SH-SY5Y (cell line): ENCODE measurements around the gene PLPPR5.

Source experiments
- GATA2 ChIP-seq: IDR thresholded peaks from 2 replicates; pipeline ENCODE4 v1.6.1; 2011; ENCODE audit warnings: mild to moderate bottlenecking, low read depth, low read length
- GATA3 ChIP-seq: IDR thresholded peaks from 2 replicates; pipeline ENCODE4 v1.6.1; 2011; ENCODE audit warnings: low read depth, mild to moderate bottlenecking, low read length, moderate library complexity

PLPPR5 gene

DNA sequence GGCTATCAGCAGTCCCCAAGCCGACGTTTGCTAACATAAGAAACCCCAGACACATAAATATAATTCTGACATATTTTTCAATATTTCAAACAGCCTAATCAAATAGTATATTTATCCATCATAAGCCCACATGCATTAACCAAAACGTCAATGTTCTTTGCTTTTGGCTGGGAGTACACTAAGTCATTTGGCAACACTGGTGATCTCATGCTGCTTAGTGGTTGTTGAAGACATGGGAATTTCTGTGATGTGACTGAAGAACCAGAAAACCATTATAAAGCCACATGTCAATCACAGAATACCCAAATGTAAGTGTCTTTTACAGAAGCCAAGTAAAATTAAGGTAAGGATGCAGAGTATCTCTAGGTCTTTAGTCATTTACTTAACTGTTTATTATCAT, 57.6 kb downstream of the PLPPR5 start:
- TF ChIP-seq GATA3: no peak
- no peak for TF ChIP-seq GATA2

DNA sequence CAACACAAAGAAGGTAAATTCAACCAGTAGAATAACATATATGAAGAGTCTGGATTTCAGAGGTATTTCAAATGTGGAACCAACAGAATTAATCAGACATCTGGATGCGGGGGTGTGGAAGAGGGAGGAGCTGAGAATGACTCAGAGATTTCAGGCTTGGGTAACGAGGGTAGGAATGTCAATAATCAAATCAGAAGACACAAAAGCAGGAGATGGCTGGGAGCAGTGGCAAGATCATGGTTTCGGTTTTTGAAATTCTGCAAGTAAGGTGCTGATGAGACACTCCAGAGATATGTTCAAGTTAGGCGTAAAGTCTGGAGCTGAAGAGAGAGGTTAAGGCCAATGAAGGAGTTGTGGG, 64.0 kb downstream of the PLPPR5 start:
- TF ChIP-seq GATA2 (no peak), GATA3 (no peak)

DNA sequence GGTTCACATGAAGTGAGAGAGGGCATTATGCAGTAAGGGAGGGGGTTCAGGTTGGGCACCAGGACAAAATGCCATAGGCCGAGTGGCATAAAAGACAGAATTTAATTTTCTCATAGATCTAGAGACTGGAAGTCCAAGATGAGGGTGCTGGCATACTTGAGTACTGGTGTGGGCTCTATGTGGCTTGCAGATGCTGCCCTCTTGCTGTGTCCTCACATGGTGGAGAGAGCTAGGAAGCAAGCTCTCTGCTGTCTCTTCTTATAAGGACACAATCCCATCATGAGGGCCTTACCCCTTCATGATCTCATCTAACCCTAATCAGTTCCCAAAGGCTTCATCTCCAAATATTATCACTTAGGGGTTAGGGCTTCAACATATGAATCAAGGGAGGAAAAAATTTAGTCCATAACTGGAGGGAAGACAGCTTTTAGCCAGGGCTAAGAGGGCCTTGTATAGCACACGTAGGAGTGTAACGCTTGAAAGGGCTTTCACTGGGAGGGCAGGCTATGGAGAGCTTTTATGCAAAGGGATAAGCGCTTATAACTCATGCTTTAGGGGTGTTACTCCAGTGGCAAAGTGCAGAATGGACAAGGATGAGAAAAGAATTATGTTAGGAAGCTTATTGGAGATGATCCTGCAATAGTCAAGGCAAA, 64.5 kb downstream of the PLPPR5 start:
- no peak for TF ChIP-seq GATA3
- TF ChIP-seq GATA2: no peak

DNA sequence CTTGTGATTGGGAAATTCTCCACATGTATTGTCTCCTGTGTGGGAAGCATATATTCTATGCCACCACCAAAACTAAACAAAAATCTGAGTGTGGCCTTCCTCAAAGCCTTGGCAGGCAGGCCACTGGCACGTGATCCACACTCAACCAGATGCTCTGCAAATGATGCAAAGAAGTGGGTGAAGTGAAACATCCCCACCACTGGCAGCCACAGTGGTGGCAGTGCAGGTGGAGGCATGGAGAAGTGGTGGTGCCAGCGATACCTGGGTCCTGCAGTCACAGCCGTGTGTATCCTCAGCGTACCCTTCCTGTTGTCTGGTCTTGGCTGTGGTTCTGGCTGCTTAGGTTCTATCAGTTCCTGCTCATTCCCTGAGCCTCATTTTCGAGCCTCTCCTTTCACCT, 65.2 kb downstream of the PLPPR5 start:
- TF ChIP-seq GATA2 (no peak), GATA3 (no peak)

DNA sequence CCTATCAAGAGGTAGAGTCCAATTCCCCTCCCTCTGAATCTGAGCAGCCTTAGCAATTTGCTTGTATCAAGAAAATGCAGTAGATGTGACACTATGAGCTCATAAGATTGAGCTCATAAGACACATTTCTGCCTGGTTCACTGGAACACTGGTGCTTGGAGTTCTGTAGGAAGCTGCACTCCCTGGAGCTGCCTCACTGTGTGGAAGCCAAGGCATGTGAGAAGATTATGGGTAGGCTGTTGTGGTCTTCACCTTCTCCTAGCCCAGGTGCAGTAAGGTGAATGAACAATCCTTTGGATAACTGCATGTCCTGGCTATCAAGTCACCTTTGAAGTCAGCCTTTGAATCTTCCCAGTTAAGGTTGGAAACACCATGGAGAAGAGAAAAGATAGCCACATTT, 67.3 kb downstream of the PLPPR5 start:
- TF ChIP-seq GATA3 (no peak), GATA2 (no peak)

DNA sequence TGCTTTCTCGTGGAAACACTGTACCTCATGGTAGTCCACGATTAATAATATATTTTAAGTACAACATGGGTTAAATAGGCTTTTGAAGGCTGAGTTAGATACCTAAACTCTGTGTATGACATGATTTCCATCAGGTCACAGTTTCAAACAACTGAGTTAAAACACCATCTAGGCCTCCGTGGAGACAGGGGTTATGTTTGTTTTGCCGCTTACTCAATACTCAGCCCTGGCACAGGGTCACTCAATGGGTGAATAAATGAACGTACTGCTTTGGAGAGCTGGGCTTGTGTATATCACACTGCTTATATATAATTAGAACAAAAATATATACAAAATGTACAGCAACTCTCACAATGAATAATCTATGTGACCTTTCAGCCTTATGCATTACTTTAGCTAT, 72.5 kb downstream of the PLPPR5 start:
- TF ChIP-seq GATA2 (no peak), GATA3 (no peak)

DNA sequence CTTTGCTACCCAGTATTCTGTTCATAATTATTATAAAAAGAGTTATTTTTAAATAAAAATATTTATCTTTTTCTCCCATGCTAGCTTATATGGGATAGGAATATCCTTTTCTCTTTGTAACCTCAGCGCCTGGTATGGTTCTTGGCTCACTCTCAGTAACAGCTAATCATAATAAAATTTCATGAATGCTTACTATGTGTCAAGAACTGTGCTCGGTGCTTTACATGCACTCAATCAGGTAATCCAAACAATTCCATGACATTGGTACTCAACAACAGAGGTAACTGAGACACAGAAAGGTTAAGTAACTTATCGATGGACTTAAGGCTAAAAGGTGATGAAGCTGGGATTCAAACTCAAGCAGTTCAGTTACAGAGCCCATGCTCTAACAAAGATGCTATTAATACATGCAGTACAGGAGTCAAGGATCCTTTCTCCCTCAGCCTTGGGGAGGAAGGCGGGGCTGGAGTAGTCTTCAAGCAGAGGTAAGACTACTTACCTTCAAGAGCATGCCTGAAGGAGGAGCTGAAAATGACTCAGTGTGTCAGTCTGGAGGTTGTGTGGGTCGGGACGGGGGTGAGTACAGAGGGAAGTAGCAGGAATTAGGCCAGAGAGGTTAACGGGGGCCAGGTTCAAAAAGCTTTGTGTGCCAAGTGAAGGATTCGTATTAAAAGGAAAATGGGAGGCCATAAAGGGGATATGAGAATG, 73.4 kb downstream of the PLPPR5 start:
- TF ChIP-seq GATA3: no peak
- TF ChIP-seq GATA2: no peak

DNA sequence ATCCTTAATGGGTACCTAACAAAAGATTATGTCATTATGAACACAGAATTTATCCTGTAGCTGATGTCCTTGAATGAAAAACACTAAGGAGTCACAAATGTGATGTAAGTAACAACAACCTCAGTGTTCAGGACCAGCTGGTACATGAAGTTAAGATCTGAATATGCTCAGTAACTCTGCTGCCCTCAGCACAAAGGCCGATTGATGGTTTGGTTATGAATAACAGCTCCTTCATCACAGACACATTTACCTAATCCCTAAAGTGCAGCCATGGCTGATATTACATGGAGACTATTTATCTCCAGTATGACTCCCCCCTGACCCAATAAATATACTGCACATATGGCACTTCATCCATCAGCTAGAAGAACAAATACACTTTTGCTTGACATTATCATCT, 75.2 kb downstream of the PLPPR5 start:
- TF ChIP-seq GATA2 (no peak), GATA3 (no peak; the same call in 1 of the 2 replicates)

DNA sequence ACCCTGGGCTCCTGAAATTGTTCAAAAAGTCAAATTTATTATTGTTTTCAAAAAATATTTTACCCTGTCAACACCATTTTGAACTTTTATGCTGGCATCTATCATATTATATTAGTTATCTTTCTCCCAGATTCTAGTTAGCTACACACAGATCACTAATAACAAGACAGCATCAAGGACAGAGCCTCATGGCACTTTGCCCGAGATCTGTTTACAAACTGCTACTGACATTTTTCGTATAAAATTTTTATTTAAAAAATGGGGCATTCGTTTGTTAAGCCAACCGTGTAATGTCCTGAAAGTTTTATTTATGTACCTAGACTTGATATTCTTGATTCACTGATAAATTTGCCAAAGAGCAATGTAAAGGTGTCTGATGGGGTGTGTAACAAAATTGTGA, 78.1 kb downstream of the PLPPR5 start:
- TF ChIP-seq GATA2: no peak
- TF ChIP-seq GATA3: no peak; the same call in 1 of the 2 replicates

DNA sequence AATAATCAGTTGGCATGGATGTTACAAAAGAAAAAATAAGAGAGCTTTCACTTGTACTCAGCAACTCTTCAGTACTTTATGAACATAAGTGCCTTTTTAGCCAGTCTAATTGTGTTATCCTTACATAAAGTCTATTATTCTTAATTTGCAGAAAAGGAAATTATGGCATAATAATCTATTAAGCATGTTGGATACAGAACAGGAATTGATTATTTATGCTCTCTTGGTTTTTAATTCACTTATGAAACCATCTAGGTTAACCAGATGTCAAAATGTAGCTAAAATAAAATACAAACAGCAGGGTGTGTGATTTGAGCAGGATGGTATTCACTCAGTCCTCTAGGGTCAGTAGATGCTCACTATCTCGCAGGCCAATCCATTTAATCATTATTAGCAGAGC, 79.7 kb downstream of the PLPPR5 start:
- TF ChIP-seq GATA3: no peak
- TF ChIP-seq GATA2: no peak

DNA sequence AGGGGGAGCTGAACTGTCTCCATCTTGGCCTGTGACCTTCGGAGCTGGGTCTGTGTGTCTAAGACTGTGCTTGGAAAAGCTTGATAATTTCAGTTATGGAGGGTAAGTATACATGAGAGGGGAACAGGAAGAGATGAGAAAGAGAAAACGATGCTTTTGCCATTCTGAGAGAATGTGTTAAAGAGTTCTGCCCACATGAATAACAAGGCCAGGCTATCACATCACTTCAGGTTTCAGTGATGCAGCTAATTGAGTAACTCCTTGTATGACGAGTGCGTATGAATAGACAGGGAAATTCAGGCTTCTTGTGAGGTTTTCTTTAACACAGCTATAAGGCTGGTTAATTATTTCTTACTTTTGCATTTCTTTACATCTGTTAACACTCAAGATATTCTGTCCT, 81.0 kb downstream of the PLPPR5 start:
- TF ChIP-seq GATA3: no peak
- no peak for TF ChIP-seq GATA2

DNA sequence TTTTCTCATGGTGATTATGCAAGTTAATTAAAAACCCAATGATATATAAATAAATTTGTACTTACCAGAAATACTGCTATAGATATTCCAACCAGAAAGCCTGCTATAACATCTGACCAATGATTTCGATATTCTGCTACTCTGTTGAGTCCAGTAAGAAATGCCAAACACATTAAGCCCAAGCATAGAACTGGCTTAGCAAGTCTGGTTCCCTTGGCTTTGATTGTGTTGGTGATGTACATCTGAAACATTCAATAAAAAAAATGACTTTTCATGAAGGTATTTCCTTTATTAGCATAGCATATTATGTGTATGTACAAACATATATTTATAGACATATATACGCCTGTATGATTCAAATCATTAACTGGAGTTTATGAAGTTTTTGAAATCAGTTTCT, 82.8 kb downstream of the PLPPR5 start:
- TF ChIP-seq GATA2: no peak
- TF ChIP-seq GATA3: no peak

DNA sequence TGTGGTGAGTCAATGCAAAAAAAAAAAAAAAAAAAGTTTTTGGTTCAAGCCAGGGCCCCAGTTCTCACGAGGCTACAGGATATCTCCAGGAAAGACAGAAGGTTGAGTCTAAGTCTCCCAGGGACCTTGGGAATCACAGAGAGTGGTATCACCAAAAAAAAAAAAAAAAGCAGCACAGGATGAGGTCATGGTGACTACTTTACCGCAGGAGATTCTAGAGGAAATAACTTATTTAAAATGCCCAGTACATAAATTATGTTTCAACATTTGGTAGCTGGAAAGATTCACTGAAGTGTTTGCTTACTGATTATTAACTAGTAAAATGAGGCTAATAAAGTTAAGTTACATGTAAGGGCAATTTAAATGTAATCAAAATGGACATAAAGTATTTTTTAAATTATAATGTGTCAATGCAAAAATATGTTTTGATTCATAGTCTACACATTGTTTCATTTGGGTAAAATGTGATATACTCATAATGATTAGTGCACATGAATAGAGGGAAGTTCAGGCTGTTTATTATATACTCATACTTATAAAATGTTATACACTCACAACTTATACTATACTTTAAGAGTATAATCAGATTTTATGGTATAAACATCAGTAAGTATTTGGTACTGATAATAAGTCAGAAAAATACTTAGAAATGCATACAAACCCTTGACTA, 84.1 kb downstream of the PLPPR5 start:
- TF ChIP-seq GATA2 (no peak), GATA3 (no peak)

DNA sequence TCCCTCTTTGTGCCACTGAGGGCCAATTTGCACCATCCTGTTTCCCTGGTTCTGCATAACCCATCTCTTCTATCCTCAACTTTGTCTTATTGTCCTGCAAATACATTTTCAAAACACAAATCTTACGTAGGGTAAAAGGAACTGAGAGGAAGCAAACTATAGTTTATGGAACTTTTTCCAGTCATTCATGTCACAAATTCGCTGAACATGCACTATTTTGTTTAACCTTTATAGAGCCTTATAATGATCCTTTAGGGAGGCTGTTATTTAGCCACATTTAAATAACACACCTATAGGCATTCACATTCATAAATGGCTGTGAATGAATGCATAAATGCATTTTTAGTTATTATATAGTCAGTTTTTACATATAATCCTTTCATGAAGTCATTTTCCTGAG, 85.0 kb downstream of the PLPPR5 start:
- TF ChIP-seq GATA3 (no peak), GATA2 (no peak)

DNA sequence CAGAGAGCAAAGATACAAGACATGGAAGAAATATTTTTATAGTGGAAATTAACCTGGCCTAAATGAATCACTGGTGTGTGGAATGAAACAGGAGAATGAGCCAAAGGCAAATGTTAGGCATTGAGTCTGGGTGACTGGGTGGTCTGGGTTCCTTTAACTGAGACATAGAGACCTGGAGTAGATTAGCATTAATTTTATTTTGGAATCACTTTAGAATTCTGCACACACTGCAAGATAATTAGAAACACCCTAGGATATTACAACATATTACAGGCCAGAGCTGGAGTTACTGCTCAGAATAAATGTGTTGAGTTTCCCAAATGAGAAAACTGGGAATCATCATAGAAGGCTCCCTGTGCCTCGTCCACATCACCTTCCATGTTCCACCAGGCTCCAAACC, 85.5 kb downstream of the PLPPR5 start:
- TF ChIP-seq GATA3 (no peak), GATA2 (no peak)

DNA sequence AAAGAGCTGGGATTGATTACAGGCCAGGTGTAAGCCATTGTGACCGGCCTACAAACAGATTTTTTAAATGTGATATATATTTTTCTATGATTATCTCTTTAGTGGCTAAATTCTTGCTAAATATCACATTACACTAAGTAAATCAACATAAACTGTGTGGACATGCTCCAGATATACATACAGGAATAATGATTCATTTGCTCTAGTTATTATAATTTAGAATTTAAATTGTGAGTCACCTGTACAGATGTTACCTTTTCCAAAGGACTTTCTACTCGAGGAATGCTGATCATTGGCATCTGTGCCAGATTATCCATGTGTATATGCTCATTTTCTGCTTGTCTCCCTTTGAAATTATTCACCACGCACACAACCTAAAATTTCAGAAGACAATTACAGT, 90.1 kb downstream of the PLPPR5 start:
- no peak for TF ChIP-seq GATA2
- no peak for TF ChIP-seq GATA3
